ENCODE results near the gene ZNF74.

The ZNF74 gene

GRCh38 chr22:20439928-20440575 lies 46.1 kb downstream of the ZNF74 start:
- H3K4me1 Mint-ChIP-seq, result peaks cover 19% of the 10 kb centered on the region
- H3K27me3 Mint-ChIP-seq (ENCODE audit: low read depth), result peaks cover 15% of the 10 kb centered on the region
- peaks cover 24% of the 10 kb centered on the region for H3K36me3 Mint-ChIP-seq (ENCODE audit: low read depth)
- H3K27ac Mint-ChIP-seq, result no peak overlapping the region
- H3K9me3 Mint-ChIP-seq, result no peaks in the 10 kb centered on the region
- H3K4me3 Mint-ChIP-seq, result peak overlapping the region in 2 of 3 experiments; percentile 81 to 89
- TF ChIP-seq CTCF (IDR thresholded peaks at IDR 0.05; ENCODE audit: unreplicated experiment in 3 of 3), result no peak

DNA sequence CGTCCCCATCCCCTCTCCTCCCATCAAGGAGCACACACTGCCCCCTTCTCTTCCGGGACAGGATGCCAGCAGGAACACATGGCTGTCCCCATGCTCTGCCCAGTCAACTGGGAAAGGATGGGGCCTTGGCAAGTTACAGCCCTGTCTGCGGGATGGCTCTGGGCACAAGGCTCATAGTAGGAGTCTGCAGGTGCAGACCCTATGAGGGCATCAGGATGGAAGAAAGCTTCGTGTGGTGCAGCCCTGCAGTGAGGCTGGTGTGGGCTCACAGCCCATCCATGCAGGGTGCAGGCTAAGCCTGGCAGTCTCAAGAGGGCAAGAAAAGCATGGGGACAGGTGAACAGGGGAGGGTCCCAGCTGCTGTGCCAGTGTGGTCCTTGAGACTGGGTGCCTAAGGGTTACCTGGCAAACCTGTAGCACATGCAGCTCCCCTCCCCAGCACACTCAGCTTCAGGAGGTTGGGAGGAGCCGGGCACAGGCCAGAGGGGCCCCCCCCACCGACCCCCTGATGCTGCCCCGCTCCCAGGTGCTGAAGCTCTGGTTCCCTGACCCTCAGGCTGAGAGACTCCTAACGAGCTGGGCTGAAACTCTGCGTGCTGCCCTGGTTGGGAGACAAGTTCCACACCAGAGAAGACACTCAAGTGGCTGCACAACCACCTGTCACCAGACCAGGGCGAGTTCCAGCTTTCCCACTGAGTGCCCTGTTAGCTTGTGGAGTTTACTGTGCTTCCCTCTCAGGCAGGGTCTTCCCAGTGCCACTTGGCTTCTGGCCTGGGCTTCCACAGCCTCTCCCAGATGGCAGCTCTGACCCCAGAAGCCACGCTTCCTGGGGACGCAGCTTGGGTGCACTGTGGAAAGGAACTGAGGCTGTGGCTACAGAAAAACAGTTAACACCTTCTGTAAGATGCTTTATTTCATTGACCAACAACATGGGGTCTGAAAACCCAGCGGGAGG lies 47.0 kb downstream of the ZNF74 start:
- peak overlapping the region in 1 of 3 experiments; percentile 8 for H3K4me3 Mint-ChIP-seq

DNA sequence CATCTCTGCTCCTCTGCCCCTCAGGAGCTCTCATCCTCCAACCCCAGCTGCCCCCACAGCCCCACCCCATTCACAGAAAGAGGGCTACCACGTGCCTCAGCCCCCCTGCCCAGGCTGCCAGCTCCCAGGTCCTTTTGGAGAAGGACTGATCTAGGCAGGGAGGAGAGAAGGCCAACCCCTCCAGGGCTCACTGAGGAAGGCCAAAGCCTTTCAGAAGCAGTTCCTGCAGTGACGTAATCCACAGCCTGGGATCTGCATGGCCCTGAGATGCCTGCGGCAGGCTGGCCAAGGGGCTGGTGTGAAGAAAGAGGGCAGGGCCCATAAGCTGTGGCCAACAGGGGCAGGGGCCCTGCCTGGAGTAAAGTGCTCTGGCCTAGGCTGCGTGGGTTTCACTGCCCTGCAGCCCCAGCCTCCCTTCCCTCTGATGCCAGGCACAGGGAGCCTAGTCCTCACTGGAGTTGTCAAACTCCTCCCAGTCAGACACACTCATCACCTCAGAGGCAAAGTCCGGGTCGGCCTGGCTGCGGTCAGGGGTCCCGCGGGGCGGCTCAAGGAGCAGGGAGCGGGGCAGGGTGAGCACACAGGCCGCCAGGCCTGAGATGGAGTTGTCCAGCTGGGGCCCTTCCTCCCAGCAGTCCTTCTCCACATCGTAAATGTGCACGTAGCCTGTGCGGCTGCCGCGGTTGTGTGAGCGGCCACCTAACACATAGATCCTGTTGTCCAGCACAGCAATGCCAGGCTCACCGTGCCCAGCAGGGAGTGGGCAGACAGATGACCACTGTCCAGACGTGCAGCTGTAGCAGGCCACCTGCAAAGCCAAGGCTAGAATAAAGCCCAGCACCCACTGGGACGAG lies 47.9 kb downstream of the ZNF74 start:
- Mint-ChIP-seq H3K27ac (no peak overlapping the region), H3K27me3 (ENCODE audit: low read depth) (peaks cover 4% of the 10 kb centered on the region), H3K4me1 (peaks cover 11% of the 10 kb centered on the region), H3K36me3 (ENCODE audit: low read depth) (peaks cover 25% of the 10 kb centered on the region), H3K9me3 (no peaks in the 10 kb centered on the region), H3K4me3 (no peak overlapping the region)
- TF ChIP-seq CTCF (IDR thresholded peaks at IDR 0.05; ENCODE audit: unreplicated experiment in 3 of 3), result no peak

More for the DNA sequence above, 47.0 kb downstream of the ZNF74 start:
- Mint-ChIP-seq H3K27me3 (ENCODE audit: low read depth) (peaks cover 6% of the 10 kb centered on the region), H3K27ac (no peak overlapping the region), H3K4me1 (peaks cover 11% of the 10 kb centered on the region), H3K9me3 (no peaks in the 10 kb centered on the region), H3K36me3 (ENCODE audit: low read depth) (peaks cover 19% of the 10 kb centered on the region)
- no peak for TF ChIP-seq CTCF (IDR thresholded peaks at IDR 0.05; ENCODE audit: unreplicated experiment in 3 of 3)

GRCh38 chr22:20442485-20443284 lies 48.7 kb downstream of the ZNF74 start:
- no peaks in the 10 kb centered on the region for H3K9me3 Mint-ChIP-seq
- H3K27me3 Mint-ChIP-seq (ENCODE audit: low read depth), result no peaks in the 10 kb centered on the region
- no peak for TF ChIP-seq CTCF (IDR thresholded peaks at IDR 0.05; ENCODE audit: unreplicated experiment in 3 of 3)
- peaks cover 11% of the 10 kb centered on the region for H3K4me1 Mint-ChIP-seq
- no peak overlapping the region for H3K4me3 Mint-ChIP-seq
- peaks cover 30% of the 10 kb centered on the region for H3K36me3 Mint-ChIP-seq (ENCODE audit: low read depth)
- no peak overlapping the region for H3K27ac Mint-ChIP-seq

DNA sequence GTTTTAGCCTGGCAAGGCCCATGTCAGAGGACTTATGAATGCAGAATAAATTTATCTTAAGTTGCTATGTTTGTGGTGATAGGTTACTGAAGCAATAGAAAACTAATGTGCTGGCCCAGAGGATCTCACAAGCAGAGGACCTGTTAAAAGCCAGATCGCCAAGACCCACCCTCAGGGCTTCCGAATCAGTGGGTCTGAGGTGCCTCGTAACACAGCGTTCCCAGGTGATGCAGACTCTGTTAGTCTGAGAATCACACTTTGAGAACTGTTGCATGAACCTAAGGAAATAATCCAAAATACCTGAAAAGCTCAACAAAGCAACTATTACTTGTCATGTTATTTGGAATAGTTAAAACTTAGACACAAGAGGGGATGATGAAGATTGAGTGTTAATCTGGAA lies 50.4 kb downstream of the ZNF74 start:
- TF ChIP-seq CTCF (IDR thresholded peaks at IDR 0.05; ENCODE audit: unreplicated experiment in 3 of 3), result no peak
- no peak overlapping the region for H3K27ac Mint-ChIP-seq
- H3K4me1 Mint-ChIP-seq, result peaks cover 4% of the 10 kb centered on the region
- H3K9me3 Mint-ChIP-seq, result no peaks in the 10 kb centered on the region
- no peaks in the 10 kb centered on the region for H3K27me3 Mint-ChIP-seq (ENCODE audit: low read depth)
- no peak overlapping the region for H3K4me3 Mint-ChIP-seq
- peaks cover 30% of the 10 kb centered on the region for H3K36me3 Mint-ChIP-seq (ENCODE audit: low read depth)
